OCI-LY1 (cell line): ENCODE data around the gene FBXL4.
"Not testable (repeated sequence)": the region's sequence is repeated elsewhere in the genome, so short reads cannot be mapped to it uniquely, and the experiment has no call there.

Experiments
- CTCF ChIP-seq: fragments of 200-600 bp; sonication (generic), shearing (Covaris generic); IDR thresholded peaks from 2 replicates; pipeline ENCODE4 v1.5.1; 2017; ENCODE audit warnings: mild to moderate bottlenecking, antibody characterized with exemption, low read length, moderate library complexity, mixed read lengths
- EZH2 ChIP-seq: fragments of 200-600 bp; sonication (generic), shearing (Covaris generic); IDR thresholded peaks from 2 replicates; pipeline ENCODE4 v1.8.0; 2017; ENCODE audit warnings: borderline replicate concordance, mixed run types, mild to moderate bottlenecking, antibody characterized with exemption, low read length, moderate library complexity, mixed read lengths

DNA sequence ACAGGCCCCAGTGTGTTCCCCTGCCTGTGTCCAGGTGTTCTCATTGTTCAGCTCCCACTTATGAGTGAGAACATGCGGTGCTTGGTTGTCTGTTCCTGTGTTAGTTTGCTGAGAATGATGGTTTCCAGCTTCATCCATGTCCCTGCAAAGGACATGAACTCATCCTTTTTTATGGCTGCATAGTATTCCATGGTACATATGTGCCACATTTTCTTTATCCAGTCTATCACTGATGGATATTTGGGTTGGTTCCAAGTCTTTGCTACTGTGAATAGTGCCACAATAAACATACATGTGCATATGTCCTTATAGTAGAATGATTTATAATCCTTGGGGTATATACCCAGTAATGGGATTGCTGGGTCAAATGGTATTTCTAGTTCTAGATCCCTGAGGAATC lies 41.4 kb downstream of the FBXL4 start:
- TF ChIP-seq CTCF, EZH2: not testable (repeated sequence)
